Esophagus squamous epithelium (tissue), 4 donors: Measurements from ENCODE around the gene SH2D2A.

Experiments
- POLR2A ChIP-seq, 4 donors: fragments of 450-650 bp; IDR thresholded peaks; one replicate each; pipeline ENCODE4 v1.6.1; 2017; ENCODE audit warnings: antibody characterized with exemption in 4 of 4, mild to moderate bottlenecking in 4 of 4, moderate library complexity in 3 of 4
- TF ChIP-seq, protein P1 (sequence below), 6 experiments: fragments of 450-650 bp in 4 of 6; fragments of 200-600 bp in 2 of 6; sonication (generic) in 2 of 6; IDR thresholded peaks; one replicate each; pipeline ENCODE4 v1.5.1; 2016 to 2019; ENCODE audit warnings: antibody characterized with exemption in 6 of 6, mild to moderate bottlenecking in 4 of 6, moderate library complexity in 4 of 6

DNA sequence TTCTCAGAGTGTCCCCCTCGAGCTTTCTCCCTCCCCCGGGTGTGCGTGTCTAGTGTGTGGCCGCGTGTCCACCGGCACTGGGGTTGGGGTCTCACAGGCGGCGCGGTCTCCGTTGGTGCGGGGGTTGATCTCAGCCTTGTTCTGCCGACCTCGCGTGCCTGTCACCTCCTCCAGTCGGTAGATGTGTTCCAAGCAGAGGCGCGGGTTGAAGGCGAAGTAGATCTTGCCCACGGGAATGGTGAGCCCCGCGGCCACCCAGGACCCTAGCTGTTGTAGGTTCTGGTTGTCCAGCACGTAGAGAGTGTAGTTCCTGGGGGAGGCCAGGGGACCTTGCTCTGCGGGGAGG, 32.5 kb upstream of the SH2D2A start:
- TF ChIP-seq, protein P1, sequence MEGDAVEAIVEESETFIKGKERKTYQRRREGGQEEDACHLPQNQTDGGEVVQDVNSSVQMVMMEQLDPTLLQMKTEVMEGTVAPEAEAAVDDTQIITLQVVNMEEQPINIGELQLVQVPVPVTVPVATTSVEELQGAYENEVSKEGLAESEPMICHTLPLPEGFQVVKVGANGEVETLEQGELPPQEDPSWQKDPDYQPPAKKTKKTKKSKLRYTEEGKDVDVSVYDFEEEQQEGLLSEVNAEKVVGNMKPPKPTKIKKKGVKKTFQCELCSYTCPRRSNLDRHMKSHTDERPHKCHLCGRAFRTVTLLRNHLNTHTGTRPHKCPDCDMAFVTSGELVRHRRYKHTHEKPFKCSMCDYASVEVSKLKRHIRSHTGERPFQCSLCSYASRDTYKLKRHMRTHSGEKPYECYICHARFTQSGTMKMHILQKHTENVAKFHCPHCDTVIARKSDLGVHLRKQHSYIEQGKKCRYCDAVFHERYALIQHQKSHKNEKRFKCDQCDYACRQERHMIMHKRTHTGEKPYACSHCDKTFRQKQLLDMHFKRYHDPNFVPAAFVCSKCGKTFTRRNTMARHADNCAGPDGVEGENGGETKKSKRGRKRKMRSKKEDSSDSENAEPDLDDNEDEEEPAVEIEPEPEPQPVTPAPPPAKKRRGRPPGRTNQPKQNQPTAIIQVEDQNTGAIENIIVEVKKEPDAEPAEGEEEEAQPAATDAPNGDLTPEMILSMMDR (IDR thresholded peaks at IDR 0.05): no peak
- no peak for TF ChIP-seq POLR2A (IDR thresholded peaks at IDR 0.05)
